ENCODE measurements around the gene COPE.
"Not testable (repeated sequence)": the region's sequence is repeated elsewhere in the genome, so short reads cannot be mapped to it uniquely, and the experiment has no call there.

Gene COPE

DNA sequence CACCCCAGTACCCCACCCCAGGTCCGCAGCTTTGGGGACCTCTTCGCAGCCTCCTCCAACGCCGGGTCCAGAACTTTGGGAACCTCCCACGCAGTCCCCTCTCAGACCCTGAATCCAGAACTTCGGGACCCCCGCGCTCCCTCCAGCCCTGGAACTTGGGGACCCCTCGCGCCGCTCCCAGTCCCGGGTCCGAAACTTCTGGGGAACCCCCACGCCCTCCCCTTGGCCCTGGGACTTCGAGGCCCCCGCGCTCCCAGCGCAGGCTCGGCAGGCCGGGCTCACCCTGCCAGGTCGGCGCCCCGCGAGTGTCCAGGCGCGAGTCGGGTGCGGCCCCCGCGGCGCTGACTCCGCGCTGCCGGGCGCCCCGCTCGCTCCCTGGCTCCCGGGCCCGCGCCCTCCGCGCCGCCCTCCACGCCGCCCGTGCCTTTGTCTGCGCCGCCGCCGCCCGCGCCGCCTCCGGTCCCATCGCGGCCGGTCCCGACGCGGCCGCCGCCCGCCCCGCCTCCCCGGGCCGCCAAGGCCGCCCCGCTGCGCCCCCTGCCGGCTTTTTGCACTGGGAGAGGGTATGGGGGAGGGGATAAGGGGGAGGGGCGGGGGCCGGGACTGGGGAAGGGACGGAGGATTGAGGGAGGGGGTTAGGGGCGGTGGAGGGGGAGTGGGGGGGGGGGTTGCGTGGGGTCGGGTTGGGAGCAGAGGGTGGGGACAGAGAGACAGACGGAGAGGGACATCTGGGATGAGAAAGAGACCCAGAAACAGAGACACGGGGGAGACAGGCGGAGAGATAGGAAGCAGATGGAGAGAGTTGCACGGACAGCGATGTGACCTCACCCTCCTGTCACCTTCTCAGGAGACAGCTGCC is 21.8 kb upstream of the COPE start, which contains the start of gene HOMER3:
TSS of gene HOMER3 (minus strand) at position 449 of the 859 bp plus-strand sequence. CDS start 2,235 bp downstream, outside the sequence.
- DNase-seq = peak; percentile 89

DNA sequence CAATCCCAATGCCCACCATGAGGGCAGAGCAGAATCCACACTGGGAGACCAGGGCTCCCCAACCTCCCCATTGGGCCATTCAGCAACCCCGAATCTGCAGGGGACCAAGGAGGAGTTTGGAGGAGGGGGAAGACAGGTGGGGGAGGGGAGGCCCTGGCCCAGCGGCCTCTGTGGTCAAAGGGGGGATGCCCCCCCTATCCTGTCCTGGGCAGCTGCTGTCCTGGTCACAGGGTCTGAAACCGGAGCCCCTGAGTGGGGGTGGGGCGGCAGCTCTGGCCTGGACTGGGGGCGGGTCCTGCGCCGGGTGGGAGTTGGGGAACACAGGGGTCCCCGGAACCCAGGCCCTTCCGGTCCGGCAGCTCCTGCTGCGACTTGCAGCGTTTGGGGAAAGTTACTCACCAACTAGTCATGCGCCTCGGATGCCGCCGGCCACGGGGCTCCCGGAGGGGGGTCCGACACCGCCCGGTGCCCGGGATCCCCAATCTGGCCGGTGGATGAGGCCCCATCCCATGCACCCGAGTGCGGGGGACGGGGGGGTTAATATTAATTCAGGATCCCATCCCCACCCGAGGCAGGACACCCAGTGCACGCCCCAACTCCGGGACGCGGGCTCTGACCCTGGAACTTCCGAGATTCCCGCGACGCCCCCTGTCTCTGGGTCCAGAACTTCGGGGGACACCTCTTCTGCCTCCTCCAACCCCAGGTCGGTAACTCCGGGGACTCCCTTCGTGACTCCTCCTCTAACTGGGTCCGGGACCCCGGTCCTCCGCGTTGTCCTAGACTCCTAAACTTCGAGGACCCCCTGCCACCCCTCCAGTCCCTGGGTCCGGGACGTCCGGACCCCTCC is 21.0 kb upstream of the COPE start:
- no peak for DNase-seq

GRCh38 chr19:18939163-18939562 is 20.0 kb upstream of the COPE start:
- DNase-seq = no peak

- DNase-seq = no peak
These were observed 14.1 kb upstream of the COPE start for GRCh38 chr19:18933297-18933696.

GRCh38 chr19:18932216-18932841 is 13.1 kb upstream of the COPE start:
- DNase-seq = peak; percentile 90

DNA sequence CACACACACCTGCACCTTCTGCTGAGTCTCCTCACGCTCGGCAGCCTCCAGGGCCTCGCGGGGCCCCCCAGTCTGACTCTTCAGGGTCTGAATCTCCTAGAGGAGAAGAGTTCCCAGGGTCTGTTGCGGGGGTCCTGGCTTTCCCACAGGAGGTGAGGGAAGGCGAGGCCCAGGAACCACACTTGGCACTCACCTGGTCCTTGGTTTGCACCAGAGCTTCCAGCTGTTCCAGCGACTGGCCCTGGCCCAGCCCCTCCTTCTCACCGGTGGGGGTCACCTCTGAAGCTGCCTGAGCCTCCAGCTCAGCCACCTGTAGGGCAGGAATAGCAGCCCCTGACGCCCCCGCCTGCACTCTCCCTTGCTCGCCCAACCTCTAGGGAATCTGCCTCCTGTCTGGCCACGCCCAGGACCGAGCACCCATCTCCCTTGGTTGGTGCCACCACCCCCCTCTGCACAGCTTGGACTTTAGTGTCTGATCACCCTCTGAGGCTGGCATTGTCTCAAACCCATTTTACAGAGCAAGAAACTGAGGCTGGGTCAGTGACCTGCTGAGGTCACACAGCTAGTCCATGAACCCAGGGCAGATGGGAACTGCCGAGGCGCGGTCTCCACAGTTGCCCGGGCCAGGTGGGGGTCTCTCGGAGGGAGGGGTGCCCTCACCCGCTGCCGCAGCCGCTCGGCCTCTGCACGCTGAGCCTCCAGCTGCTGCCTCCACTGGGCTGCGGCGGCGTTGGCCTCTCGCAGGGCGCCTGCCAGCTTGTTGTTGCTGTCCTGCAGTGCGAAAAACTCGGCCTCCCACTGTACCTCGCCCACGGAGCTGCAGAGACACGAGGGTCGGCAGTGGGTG is 12.4 kb upstream of the COPE start:
- DNase-seq = no peak

DNA sequence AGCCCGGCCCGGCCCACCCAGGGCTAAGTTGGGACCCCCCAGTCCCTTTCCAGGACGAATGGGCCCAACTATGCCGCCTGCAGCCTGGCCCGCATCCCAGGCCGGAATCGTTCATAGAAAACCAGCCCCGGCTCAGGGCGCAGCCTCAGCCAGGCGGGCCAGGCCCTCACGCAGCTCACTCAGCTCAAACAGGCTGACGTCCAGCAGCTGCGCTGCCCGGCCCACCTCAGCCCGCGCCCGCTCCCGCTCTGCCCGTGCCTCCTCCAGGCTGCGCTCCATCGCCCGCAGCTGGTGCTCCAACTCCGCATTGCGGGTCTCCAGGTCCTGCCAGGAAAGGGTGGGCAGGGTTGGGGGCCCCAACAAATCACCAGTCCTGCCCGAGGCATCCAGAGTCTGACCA is 10.1 kb upstream of the COPE start:
- no peak for DNase-seq

DNA sequence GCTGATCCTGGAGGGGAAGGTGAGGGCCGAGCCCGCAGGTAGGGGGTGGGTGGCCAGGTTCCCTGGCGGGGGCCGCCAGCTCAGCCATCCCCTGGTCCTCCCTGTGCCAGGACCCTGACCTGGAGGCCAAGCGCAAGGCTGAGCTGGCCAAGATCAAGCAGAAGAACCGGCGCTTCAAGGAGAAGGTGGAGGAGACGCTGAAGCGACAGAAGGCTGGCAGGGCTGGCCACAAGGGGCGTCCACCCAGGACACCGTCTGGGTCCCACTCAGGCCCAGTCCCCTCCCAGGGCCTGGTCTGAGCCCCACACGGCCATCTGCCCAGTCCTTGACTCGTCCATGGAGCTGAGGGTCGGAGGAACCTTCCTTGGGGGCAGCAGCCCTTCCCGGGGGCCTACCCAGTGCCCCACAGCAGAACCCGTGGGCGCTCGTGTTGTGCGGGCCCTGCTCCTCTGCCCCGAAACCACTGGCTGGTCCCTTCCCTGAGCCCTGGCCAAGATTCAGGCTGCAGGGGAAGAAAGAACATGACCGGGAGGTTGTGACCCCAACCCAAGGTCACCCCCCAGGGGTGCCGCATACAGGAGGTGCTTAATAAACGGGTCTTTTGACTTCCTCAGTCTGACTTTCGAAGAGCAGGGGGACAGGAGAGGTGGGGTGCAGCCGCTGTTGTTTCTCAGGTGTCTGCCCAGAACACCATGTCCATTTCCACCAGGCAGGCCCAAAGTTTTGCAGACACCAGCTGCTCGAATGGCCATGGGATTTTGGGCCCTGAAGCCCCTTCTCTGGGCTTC is 9.0 kb upstream of the COPE start:
- no peak for DNase-seq

- DNase-seq = no peak
These were observed 5.6 kb upstream of the COPE start for GRCh38 chr19:18924684-18925213.

- DNase-seq = no peak
These were observed 3.2 kb upstream of the COPE start for GRCh38 chr19:18922228-18922985.

GRCh38 chr19:18921593-18921992 is 2.4 kb upstream of the COPE start:
- no peak for DNase-seq

DNA sequence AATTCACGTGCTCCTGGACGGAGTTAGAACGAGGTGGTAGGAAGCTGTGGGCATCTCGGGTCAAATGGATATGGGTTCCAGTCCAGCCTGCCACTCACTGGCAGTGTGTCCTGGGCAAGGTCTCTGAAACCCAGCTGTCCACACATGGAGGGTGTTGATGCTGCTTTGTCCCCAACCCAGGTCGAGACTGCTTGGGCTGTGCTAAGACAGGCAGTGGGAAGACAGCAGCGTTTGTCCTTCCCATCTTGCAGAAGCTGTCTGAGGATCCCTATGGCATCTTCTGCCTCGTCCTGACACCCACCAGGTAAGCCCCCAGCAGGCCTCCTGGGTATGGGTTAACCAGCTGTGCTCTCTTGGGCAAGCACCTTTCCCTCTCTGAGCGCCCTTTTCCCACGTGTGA is 1.2 kb upstream of the COPE start:
- DNase-seq = no peak

DNA sequence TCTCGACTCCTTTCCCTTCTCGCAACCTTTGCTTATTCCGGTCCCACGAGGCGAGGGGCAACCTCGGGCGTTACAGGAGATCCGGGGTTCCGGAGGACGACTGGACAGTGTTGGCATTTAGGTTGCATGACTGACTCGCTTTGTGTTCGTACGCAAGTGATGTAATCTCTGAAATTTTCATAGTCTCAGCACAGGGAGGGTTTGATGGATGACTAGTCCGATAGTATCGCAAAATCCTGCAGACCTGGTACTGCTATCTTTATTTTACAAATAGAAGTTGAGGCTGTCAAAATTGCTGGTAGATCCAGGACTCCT is 670 bp upstream of the COPE start:
- DNase-seq = no peak

- not testable (repeated sequence) for DNase-seq
These were observed 1.6 kb downstream of the COPE start for GRCh38 chr19:18917593-18917992.

- peak; percentile 30 for DNase-seq
These were observed 3.5 kb downstream of the COPE start for GRCh38 chr19:18915639-18916038.

GRCh38 chr19:18913466-18913865 is 5.7 kb downstream of the COPE start:
- no peak for DNase-seq

DNA sequence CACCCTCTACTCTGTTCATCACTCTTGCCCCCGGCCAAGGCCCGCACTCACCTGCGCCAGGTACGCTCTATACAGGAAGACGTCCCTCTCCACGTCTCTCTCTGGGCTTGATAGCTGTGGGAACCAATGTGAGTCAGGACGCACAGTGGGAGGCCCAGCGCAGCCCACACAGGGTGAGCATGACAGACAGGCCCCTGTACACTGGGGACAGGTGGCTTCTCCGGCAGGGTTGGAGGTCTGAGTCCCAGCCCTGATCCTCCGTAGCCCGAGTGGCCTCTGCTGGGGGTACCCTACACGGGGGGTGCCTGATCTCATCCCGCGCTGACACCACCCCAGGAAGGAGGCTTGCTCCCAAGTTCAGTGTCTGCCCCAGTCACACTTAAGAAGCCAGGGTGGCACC is 6.3 kb downstream of the COPE start:
- no peak for DNase-seq

GRCh38 chr19:18910801-18911436 is 8.3 kb downstream of the COPE start:
- no peak for DNase-seq

GRCh38 chr19:18910010-18910409 is 9.2 kb downstream of the COPE start:
- no peak for DNase-seq

Data from CD4-positive, alpha-beta T cell treated with Interleukin-17A for 4 hours (primary cell).